NCI-H2196 treated with DMSO at 0.1 percent for 48 hours (cell line): Measurements from ENCODE around the gene PRDM7.
"Not testable (repeated sequence)": the region's sequence is repeated elsewhere in the genome, so short reads cannot be mapped to it uniquely, and the experiment has no call there.

Source experiments
- DNase-seq: peaks from one replicate; lab custom pipeline; 2025; ENCODE audit not compliant: unreplicated experiment; lab: John Stamatoyannopoulos, UW

The PRDM7 gene

GRCh38 chr16:90015586-90016338, 61.4 kb downstream of the PRDM7 start:
- no peak for DNase-seq

- no peak for DNase-seq
These were observed 64.0 kb downstream of the PRDM7 start for GRCh38 chr16:90012991-90013745.

- DNase-seq, result no peak
These were observed 65.1 kb downstream of the PRDM7 start for GRCh38 chr16:90011908-90012501.

GRCh38 chr16:90011508-90011819, 65.7 kb downstream of the PRDM7 start:
- DNase-seq, result no peak

- no peak for DNase-seq
These were observed 66.2 kb downstream of the PRDM7 start for GRCh38 chr16:90010676-90011507.

GRCh38 chr16:90009172-90009899, 67.8 kb downstream of the PRDM7 start:
- DNase-seq, result no peak

- DNase-seq, result no peak
These were observed 68.4 kb downstream of the PRDM7 start for GRCh38 chr16:90008708-90009145.

GRCh38 chr16:90007635-90008234, 69.4 kb downstream of the PRDM7 start:
- DNase-seq, result not testable (repeated sequence)

GRCh38 chr16:90007015-90007414, 70.1 kb downstream of the PRDM7 start:
- DNase-seq, result no peak
